Activated CD4-positive, alpha-beta T cell treated with anti-CD3 and anti-CD28 coated beads, Interleukin-2, amount 50 U/mL, for 16 hours (primary cell): ENCODE data around the gene MAP3K14.

Experiments used
- DNase-seq: peaks from one replicate; pipeline ENCODE4 v3.0.0-alpha.2; 2020

The MAP3K14 gene

GRCh38 chr17:45338996-45339535 lies 22.2 kb upstream of the MAP3K14 start:
- no peak for DNase-seq

DNA sequence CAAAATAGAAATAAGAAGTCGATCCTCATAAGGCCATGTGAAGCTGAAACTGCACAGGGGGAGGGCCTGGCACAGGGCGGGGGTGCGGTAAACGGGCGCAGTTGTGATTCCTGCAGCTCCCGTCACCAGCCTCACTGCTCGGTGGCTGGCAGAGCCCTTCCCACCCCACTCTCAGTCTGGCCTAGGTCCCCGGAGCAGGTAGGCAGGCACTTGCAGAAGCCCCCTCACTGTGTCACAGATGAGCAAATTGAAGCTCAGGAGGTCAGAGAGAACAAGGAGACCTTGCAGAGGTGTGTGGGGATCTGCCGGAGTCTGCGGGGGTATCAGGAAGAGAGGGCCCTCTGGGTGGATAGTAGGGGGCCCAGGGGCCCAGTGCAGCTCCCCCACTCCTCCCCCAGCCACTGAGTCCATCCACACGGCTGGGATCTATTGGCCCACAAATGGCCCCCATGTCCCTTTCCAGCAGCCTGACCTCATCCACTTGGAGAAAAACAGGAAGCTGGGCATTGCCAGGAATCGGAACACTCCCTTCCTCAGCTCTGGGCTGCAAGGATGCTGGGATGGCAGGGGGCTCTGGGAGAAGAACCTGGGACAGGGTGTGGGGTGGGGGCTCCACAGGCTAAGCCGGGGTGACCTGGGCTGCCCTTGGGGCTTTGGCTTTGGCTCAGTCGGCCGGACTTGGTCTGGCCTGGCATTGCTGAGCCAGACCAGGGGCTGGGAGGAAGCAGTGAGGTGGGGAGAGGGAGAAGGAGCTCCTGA lies 21.4 kb upstream of the MAP3K14 start:
- DNase-seq = no peak

DNA sequence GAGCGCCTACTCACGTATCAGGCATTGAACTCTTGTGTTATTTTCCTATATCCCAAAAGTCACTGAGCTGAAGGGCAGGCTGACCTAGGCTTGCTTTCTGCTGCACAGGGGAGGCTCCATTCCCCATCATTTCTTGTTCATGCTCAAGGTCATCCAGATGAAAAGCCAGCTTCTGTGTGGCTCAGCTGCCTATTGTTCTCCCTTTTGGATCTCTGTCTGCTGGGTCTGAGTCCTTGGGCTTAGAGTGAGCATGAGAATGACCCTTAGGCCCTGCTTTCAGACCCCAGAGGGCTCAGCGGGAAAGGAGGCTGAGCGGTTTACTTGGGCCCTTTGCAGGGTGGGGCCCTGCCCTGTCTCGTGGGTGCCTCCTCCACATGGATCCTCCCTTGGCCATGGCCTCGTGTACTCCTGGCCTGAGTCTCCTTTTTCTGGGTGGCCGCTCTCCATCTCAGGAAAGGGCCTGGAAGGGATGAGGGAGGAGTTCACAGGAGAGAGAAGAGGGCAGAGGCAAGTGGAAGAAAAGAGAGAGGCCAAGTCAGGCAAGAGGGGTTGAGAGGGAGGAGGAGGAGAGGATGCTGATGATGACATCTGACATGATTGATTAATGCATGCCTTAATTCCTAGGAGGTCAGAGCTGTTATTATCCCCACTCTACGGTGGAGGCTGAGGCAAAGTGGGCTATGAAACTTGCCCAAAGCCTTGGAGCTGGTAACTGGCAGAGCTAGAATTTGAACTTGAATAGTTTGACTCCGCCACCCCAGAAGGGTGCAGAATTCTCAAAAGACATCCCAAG lies 19.8 kb upstream of the MAP3K14 start:
- no peak for DNase-seq

- DNase-seq = no peak
Measured at GRCh38 chr17:45335721-45336120, 18.9 kb upstream of the MAP3K14 start.

- no peak for DNase-seq
Measured at GRCh38 chr17:45334701-45335677, 18.2 kb upstream of the MAP3K14 start.

GRCh38 chr17:45334231-45334630 lies 17.4 kb upstream of the MAP3K14 start:
- DNase-seq = no peak

DNA sequence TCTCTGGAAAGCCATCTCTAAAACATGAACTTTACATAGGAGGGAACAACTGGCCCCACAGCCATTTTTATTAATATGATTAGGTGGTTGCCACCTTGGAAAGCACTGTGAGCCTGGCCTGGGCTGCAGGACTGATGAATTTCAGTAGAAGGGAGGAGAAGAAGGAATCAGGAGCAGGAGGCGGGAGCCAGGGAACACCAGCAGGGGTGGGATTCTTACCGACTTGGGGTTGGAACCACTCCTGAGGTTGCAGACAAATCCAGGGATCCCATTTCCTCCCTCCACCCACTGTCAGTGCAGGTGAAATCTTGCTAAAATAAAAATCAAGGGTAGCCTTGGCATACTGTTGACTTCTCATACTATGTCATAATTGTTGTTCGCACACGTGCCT lies 16.9 kb upstream of the MAP3K14 start:
- no peak for DNase-seq

- DNase-seq = peak; percentile 32
Measured at GRCh38 chr17:45332989-45333701, 16.3 kb upstream of the MAP3K14 start.

DNA sequence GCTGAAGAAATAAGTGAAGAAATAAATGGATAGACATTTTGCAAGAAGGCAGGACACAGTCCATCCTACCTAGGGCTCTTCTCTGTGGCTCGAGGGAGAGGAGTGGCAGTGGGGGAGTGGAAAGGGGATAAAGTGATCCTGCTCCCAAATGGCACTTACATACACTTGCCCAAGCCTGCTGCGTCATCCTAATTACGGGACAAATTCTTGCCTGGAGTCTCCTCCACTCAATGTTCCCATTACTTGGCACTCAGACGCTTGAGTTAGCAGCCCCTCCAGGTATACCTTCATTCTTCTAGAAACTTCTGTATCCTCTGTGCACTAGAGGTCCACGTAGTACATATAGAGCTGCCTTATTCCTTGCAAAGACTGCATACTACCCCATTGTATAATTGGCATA lies 15.7 kb upstream of the MAP3K14 start:
- no peak for DNase-seq

DNA sequence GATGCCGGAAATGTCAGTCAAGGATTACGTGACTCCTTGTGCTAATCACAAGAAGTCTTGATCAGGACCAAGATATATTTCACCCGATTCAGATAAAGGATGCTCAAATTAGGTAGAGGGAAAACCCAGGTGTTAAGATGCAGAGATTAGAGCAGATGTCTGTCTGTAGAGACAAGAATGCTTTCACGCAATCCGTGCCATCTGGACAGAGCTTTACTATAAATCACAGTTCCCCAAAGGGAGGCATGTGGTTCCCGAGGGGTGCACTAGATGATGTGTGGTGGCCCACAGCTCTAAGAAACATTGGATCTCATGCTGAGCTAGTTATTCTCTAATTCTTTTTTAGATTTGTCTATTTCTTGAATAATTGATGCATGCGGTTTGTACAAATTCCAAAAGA lies 9.8 kb upstream of the MAP3K14 start:
- DNase-seq = no peak

DNA sequence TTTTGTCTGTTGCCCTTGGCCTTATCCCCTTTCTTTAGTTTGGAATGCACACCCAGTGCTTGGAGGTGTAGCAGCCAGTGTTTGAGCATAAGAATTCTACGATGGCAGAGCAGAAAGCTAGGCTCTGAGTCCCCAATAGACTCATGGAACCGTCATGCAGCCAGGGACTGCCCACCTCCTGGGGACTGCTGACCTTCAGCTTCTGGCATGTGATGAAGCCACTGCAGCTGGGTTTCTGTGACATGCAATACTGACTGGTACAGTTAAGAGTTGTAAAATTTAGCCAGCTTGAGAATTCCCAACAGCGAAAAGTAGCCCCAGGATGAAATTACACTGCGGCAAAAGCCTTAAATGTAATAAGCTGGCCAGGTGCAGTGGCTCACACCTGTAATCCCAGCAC lies 9.0 kb upstream of the MAP3K14 start:
- DNase-seq = no peak

- no peak for DNase-seq
Measured at GRCh38 chr17:45324336-45324735, 7.5 kb upstream of the MAP3K14 start.

DNA sequence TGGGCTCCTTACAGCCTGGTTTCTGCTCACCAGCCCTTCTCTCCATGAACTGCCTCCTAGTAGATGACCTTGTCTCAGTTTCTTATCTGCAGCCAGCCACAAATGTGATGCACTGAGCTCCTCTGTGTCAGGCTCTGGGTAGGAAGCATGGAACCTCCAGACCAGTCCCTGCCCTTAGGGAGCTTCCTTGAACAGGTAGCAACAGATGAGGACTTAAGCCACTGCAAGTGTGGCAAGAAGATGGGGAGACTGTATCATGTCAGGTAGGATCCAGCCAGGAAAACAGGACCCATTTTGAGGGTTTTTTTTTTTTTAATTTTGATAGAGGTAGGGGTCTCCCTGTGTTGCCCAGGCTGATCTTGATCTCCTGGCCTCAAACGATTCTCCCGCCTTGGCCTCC lies 5.3 kb upstream of the MAP3K14 start:
- DNase-seq = no peak

GRCh38 chr17:45320931-45321461 lies 4.2 kb upstream of the MAP3K14 start:
- peak; percentile 74 for DNase-seq

- DNase-seq = no peak
Measured at GRCh38 chr17:45320349-45320930, 3.6 kb upstream of the MAP3K14 start.

GRCh38 chr17:45319239-45319703 lies 2.5 kb upstream of the MAP3K14 start:
- DNase-seq = no peak

DNA sequence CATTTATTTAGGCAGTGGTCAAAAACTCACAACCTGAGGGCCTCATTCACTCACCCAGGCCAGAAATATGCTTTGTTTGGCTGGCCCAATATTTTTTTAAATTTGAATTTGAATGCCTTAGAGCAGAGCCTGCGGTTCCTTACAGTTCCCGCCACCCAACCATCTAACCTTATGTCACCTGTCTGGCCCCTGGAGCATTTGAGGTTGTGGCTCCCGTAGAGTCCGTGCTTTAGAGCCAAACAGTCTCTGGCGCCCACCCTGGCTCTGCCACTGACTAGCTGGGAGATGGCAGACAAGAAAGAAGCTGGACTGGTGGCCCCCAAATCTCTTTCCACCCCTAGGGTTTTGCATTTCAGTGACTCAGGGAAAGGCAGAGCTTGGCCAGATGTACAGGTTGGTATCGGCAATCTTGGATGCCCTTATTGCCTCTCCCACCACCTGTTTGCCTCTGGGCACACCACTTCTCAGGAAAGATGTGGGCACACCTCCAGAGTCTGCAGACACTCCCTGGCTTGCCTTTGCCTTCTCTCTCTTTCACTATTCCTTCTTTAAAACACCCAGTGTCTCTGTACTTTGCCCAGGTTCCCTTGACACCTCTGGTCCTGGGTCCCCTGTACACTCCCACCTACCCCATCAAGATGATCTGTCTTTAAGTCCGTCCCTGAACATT lies 1.9 kb upstream of the MAP3K14 start:
- no peak for DNase-seq

- DNase-seq = peak; percentile 100
Measured at GRCh38 chr17:45317111-45317928, 500 bp upstream of the MAP3K14 start.

DNA sequence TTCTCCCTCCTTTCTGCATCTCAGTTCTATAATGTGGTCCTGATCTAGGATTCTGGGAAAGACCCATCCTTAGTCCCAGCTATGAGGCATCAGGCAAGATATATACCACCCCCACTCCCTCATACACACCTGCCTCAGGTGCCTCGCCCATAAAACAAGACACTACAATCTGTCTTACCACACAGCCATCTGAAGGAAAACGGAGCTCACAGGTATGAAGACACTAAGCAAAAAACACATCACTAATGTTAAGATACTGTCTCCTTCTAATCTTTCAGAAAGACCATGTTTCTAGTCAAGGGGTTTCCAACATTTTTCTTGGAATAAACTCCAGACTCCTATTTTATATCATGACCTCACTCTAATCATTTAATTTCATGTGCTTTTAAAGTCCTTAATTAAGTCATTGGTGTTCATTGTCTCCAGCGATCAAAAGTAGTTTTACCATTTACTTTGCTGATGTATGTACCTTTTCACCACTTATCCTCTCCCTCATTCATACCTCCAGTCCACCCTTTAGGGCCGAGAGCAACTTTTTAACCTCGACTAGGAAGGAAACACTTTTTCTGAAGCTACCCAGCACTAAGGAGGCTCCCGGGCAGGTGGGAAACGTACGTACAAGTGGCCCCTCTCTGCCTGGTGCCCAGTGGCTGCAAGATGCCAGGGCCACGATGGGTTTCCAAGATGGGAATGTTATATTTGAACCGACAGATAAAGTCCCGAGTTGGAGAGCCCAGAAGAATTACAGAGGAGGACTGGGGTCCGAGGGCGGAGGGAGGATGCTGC lies 979 bp downstream of the MAP3K14 start:
- DNase-seq = no peak
